ENCODE measurements around the gene VIPR2. TPM values are rescaled to one million over a fixed set of nuclear protein-coding genes. Genes with fewer than 3 reads are reported as not detected.
"Not testable (repeated sequence)": the region's sequence is repeated elsewhere in the genome, so short reads cannot be mapped to it uniquely, and the experiment has no call there.

The VIPR2 gene
- total RNA-seq, 2 experiments from 2014 or later, result 0.42 to 0.50 TPM

DNA sequence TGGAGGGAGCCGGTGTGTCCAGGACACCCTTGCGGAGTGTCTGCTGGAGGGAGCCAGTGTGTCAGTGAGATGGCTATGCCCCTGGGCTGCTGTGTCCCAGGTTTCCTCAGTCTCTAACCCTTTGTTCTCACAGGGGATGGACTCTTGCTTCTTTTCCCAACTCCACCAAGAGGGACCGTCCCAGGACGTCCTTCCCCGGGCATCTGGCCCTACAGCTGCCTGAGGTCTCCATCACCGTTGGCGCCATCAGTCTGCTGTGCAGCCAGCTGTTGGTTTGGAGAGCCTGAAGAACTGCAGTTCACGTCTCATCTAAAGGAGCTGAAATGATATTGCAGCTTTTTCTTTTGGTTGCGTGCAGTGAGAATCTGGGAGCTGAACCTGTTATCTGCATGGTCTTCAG, 136.2 kb downstream of the VIPR2 start:
- ChIA-PET CTCF (interaction anchor here (1.0 kb wide), 1 partner anchor 11 kb away, joined by 3 read pairs; no protein-coding TSS in a partner anchor), POLR2A (no interaction called here)
- Mint-ChIP-seq H3K4me1 (peaks cover 23% of the 10 kb centered on the region), H3K9me3 (ENCODE audit: low read depth) (no peaks in the 10 kb centered on the region), H3K27me3 (peaks cover 13% of the 10 kb centered on the region), H3K4me3 (no peak overlapping the region), H3K36me3 (ENCODE audit: low read depth) (no peaks in the 10 kb centered on the region), H3K27ac (no peak overlapping the region)
- ATAC-seq (no peak), DNase-seq (no peak)
- intact Hi-C loops (cut with DNase I, micrococcal nuclease), result no loop called here

DNA sequence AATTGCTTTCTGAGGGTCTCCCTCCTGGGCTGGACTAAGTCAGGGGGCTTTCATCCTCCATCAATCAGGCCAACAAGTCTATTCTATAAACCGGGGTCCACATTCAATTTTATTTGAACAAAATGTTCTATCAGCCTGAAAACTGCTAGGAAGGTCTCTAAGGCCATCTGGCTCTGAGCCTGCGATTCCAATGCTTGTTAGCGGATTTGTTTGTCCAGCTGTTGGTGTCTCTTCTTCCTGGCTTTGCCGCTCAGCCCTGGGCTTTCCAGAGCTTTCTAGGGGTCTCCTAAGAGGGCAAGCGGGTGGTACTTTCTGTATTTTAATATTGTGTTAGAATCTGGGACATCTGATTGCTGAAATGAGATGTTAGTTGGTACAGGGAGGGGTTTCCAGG, 136.7 kb downstream of the VIPR2 start:
- Mint-ChIP-seq H3K9me3 (ENCODE audit: low read depth) (no peaks in the 10 kb centered on the region), H3K4me3 (no peak overlapping the region)
- POLR2A ChIA-PET, result no interaction called here

DNA sequence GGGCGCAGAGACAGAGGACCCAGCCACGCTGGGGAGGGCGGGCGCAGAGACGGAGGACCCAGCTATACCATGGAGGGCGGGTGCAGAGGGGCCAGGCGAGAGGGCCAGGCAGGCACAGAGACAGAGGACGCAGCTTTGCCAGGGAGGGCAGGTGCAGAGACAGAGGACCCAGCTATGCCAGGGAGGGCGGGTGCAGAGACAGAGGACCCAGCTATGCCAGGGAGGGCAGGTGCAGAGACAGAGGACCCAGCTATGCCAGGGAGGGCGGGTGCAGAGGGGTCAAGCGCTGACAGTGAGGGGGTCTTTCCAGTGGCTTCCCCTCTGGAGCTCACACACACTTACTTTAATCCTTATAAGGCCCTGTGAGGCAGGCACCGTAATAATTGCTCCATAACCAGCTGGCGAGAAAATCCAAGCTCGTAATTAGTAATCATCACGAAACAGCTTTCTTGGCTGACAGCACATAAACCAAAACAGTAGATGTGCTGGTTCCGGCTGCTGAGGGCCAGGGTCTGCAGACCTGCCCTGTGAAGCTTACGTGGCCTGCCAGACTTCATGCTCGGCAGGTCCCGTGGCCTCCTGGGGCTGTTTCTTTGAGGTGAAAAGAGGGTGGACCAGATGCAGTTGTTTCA, 137.2 kb downstream of the VIPR2 start:
- Mint-ChIP-seq H3K4me3 (no peak overlapping the region), H3K36me3 (ENCODE audit: low read depth) (no peaks in the 10 kb centered on the region), H3K27me3 (peaks cover 13% of the 10 kb centered on the region), H3K4me1 (peaks cover 27% of the 10 kb centered on the region), H3K27ac (no peak overlapping the region), H3K9me3 (ENCODE audit: low read depth) (no peaks in the 10 kb centered on the region)
- POLR2A ChIA-PET, result no interaction called here
- CTCF ChIA-PET, result interaction anchor here (1.0 to 1.1 kb wide), 2 partner anchors 12 to 30 kb away, joined by 3 to 7 read pairs; no protein-coding TSS in a partner anchor
- DNase-seq (no peak), ATAC-seq (no peak)
- intact Hi-C loops (cut with DNase I, micrococcal nuclease), result no loop called here

More for the DNA sequence above, 136.7 kb downstream of the VIPR2 start:
- Mint-ChIP-seq H3K36me3 (ENCODE audit: low read depth) (no peaks in the 10 kb centered on the region), H3K27me3 (peaks cover 13% of the 10 kb centered on the region), H3K27ac (no peak overlapping the region), H3K4me1 (peaks cover 27% of the 10 kb centered on the region)
- DNase-seq (no peak), ATAC-seq (no peak)
- CTCF ChIA-PET, result interaction anchor here (1.0 to 1.1 kb wide), 2 partner anchors 12 to 29 kb away, joined by 3 to 7 read pairs; no protein-coding TSS in a partner anchor
- intact Hi-C loops (cut with DNase I, micrococcal nuclease), result no loop called here

DNA sequence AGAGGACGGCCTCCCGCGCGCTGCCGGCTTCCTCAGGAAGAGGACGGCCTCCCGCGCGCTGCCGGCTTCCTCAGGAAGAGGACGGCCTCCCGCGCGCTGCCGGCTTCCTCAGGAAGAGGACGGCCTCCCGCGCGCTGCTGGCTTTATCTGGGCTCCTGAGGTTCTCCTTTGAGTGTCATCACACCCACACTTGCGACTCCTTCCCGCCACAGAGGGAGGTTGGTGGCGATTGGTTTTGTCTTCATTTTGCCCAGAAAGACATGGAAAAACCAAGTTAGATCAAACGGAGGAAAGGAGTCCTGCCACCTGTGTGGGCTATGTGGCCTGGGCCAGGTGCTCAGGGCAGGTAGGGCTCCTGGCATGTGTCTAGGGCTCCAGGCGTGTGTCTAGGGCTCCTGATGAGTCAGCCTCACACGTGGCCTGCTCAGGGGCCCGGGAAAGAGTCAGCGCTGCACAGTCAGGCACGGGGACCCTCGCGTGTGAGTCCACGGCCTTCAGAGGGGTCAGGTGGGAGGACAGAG, 138.0 kb downstream of the VIPR2 start:
- intact Hi-C loops (cut with DNase I, micrococcal nuclease), result no loop called here
- H3K27ac Mint-ChIP-seq, result no peak overlapping the region
- H3K4me3 Mint-ChIP-seq, result no peak overlapping the region
- no peaks in the 10 kb centered on the region for H3K36me3 Mint-ChIP-seq (ENCODE audit: low read depth)
- ATAC-seq (no peak), DNase-seq (no peak)
- peaks cover 22% of the 10 kb centered on the region for H3K4me1 Mint-ChIP-seq
- no peaks in the 10 kb centered on the region for H3K9me3 Mint-ChIP-seq (ENCODE audit: low read depth)
- H3K27me3 Mint-ChIP-seq, result peaks cover 13% of the 10 kb centered on the region
- ChIA-PET POLR2A (no interaction called here), CTCF (no interaction called here)

DNA sequence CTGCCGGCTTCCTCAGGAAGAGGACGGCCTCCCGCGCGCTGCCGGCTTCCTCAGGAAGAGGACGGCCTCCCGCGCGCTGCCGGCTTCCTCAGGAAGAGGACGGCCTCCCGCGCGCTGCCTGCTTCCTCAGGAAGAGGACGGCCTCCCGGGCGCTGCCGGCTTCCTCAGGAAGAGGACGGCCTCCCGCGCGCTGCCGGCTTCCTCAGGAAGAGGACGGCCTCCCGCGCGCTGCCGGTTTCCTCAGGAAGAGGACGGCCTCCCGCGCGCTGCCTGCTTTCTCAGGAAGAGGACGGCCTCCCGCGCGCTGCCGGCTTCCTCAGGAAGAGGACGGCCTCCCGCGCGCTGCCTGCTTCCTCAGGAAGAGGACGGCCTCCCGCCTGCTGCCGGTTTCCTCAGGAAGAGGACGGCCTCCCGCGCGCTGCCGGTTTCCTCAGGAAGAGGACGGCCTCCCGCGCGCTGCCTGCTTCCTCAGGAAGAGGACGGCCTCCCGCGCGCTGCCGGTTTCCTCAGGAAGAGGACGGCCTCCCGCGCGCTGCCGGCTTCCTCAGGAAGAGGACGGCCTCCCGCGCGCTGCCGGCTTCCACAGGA, 138.6 kb downstream of the VIPR2 start:
- intact Hi-C loops (cut with DNase I, micrococcal nuclease); H3K36me3 Mint-ChIP-seq (ENCODE audit: low read depth); CTCF ChIA-PET; DNase-seq; H3K9me3 Mint-ChIP-seq (ENCODE audit: low read depth); ATAC-seq; H3K4me3 Mint-ChIP-seq; H3K27ac Mint-ChIP-seq; POLR2A ChIA-PET: not testable (repeated sequence)
- Mint-ChIP-seq H3K27me3 (peaks cover 13% of the 10 kb centered on the region), H3K4me1 (peaks cover 21% of the 10 kb centered on the region)

DNA sequence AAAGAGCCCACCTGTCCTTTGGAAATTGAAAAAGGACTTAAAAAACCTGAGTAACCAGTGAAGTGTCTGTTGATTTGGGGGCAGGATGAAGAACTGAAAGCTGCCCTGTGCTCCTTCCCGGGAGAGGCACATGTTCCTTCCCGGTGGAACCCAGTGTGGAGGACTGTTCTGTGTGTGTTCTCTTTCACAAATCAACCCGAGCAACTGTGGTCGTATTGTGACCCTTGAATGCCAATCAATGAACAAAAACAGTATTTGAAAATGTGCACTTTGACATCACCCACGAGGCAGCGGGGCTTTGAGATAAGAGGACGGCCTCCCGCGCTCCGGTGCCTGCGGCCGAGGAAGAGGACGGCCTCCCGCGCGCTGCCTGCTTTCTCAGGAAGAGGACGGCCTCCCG, 139.0 kb downstream of the VIPR2 start:
- Mint-ChIP-seq H3K9me3 (ENCODE audit: low read depth) (no peaks in the 10 kb centered on the region), H3K36me3 (ENCODE audit: low read depth) (no peaks in the 10 kb centered on the region), H3K27me3 (peaks cover 13% of the 10 kb centered on the region), H3K27ac (no peak overlapping the region), H3K4me1 (peaks cover 21% of the 10 kb centered on the region), H3K4me3 (no peak overlapping the region)
- intact Hi-C loops (cut with DNase I, micrococcal nuclease), result loop anchor here in 1 of 2 experiments (2.0 kb wide), 1 partner anchor 13 kb away; no protein-coding TSS in a partner anchor
- ChIA-PET POLR2A (no interaction called here), CTCF (interaction anchor here (0.9 kb wide), 1 partner anchor 29 kb away, joined by 3 read pairs; no protein-coding TSS in a partner anchor)
- no peak for DNase-seq
- ATAC-seq, result no peak

DNA sequence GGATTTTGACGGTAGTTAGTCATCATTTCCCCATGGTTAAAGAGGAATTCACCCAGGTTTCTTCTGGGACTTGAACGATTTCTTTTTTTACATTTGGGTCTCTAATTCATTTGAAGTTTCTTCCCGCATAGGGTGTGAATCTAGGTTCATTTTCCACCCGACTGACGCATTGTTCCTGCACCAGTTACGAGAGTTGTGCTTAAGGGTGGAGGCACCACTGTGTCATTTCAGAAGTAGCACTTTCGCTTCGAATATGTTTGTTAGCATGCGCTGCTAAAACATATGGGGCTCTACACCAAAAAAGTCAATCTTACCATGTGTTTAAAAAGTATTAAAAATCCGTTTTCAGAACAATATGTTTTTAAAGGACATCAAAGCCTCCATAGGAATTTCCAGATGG, 140.3 kb downstream of the VIPR2 start:
- peak overlapping the region; percentile 82 for H3K27ac Mint-ChIP-seq
- H3K4me1 Mint-ChIP-seq, result peaks cover 21% of the 10 kb centered on the region
- H3K27me3 Mint-ChIP-seq, result peaks cover 15% of the 10 kb centered on the region
- CTCF ChIA-PET, result no interaction called here
- no peaks in the 10 kb centered on the region for H3K36me3 Mint-ChIP-seq (ENCODE audit: low read depth)
- POLR2A ChIA-PET, result no interaction called here
- intact Hi-C loops (cut with DNase I, micrococcal nuclease), result loop anchor here (1.0 to 2.0 kb wide), 3 partner anchors 13 to 348 kb away; no protein-coding TSS in a partner anchor
- no peaks in the 10 kb centered on the region for H3K9me3 Mint-ChIP-seq (ENCODE audit: low read depth)
- no peak overlapping the region for H3K4me3 Mint-ChIP-seq
- DNase-seq (peak; percentile 76), ATAC-seq (peak; percentile 97)

DNA sequence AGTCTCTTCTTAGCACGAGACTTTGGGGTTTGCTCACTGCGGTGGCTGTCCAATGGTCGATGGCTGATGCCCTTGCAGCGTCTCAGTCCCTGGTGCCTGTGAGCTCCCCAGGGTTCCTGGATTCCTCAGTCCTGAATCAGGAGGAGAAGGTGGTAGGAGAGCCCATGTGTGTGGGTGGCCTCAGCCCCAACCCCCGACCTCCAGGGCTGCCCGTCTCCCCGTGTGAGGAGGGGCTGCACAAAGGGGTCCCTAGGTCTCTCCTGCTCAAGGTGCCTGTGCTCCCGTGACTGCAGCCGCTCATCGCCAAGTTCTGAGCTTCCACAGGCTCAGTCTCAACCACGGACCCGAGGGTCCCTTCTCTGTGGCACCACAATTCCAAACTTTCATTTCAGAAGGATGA, 142.9 kb downstream of the VIPR2 start:
- no peak overlapping the region for H3K4me3 Mint-ChIP-seq
- no peaks in the 10 kb centered on the region for H3K36me3 Mint-ChIP-seq (ENCODE audit: low read depth)
- H3K27me3 Mint-ChIP-seq, result peaks cover 12% of the 10 kb centered on the region
- ATAC-seq, result no peak
- H3K27ac Mint-ChIP-seq, result no peak overlapping the region
- peaks cover 21% of the 10 kb centered on the region for H3K4me1 Mint-ChIP-seq
- no peak for DNase-seq
- POLR2A ChIA-PET, result no interaction called here
- H3K9me3 Mint-ChIP-seq (ENCODE audit: low read depth), result no peaks in the 10 kb centered on the region
- intact Hi-C loops (cut with DNase I, micrococcal nuclease), result no loop called here
- CTCF ChIA-PET, result interaction anchor here (0.6 to 0.8 kb wide), 2 partner anchors 8 to 25 kb away, joined by 3 read pairs; no protein-coding TSS in a partner anchor

DNA sequence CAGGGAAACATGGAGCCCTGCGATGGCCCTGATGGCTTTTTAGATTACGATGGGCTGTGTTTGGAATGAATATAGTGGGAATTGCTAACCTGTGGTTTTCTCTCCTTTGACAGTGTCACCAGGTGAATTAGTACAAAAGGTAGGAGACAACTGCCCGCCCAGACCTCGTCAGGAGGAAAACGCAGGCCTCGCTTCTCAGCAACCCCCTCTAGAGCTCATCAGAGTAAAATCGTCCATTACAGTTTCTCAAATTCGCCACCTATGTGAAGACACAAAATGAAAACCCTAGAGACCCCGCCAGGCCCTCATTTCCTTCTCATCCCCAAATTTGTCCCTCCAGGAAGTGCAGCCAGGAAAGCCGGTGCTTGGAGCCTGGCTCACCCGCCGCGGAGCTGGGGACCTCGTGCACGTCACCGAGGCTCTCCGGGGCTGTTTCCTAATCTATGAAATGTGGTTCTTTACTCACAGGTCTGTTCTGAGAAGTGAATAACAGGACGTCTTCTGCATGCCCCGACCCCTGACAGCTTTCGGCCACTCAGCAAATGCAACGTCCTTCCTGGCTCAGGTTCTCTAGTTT, 143.7 kb downstream of the VIPR2 start:
- intact Hi-C loops (cut with DNase I, micrococcal nuclease), result no loop called here
- no peak for DNase-seq
- Mint-ChIP-seq H3K27ac (no peak overlapping the region), H3K9me3 (ENCODE audit: low read depth) (no peaks in the 10 kb centered on the region), H3K27me3 (peaks cover 12% of the 10 kb centered on the region), H3K4me1 (peaks cover 19% of the 10 kb centered on the region), H3K4me3 (no peak overlapping the region), H3K36me3 (ENCODE audit: low read depth) (no peaks in the 10 kb centered on the region)
- no peak for ATAC-seq
- ChIA-PET POLR2A (no interaction called here), CTCF (interaction anchor here (0.6 to 0.8 kb wide), 2 partner anchors 9 to 26 kb away, joined by 3 read pairs; no protein-coding TSS in a partner anchor)

DNA sequence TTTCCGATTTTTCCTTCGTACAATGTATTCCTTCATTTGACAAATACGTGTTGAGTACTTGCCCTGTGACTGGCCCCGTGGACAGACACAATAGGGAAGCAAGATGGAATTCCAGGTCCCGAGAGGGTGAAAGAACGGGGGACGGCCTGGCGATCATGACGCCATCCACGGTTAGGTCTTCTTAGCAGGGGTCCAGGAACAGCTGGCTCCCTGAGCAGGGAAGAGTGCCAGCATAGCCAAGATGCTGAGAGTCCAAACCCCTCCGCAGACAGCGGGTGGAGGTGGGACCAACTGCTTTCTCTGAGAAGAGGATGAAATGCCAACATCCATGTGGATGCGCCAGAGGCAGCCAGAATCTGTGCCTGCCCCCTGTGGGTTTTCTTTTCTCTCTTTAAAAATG, 144.6 kb downstream of the VIPR2 start:
- no peaks in the 10 kb centered on the region for H3K9me3 Mint-ChIP-seq (ENCODE audit: low read depth)
- no peak overlapping the region for H3K4me3 Mint-ChIP-seq
- ATAC-seq (no peak), DNase-seq (no peak)
- no peaks in the 10 kb centered on the region for H3K36me3 Mint-ChIP-seq (ENCODE audit: low read depth)
- intact Hi-C loops (cut with DNase I, micrococcal nuclease), result no loop called here
- H3K27ac Mint-ChIP-seq, result no peak overlapping the region
- ChIA-PET POLR2A (no interaction called here), CTCF (no interaction called here)
- H3K4me1 Mint-ChIP-seq, result peaks cover 19% of the 10 kb centered on the region
- H3K27me3 Mint-ChIP-seq, result peaks cover 16% of the 10 kb centered on the region

DNA sequence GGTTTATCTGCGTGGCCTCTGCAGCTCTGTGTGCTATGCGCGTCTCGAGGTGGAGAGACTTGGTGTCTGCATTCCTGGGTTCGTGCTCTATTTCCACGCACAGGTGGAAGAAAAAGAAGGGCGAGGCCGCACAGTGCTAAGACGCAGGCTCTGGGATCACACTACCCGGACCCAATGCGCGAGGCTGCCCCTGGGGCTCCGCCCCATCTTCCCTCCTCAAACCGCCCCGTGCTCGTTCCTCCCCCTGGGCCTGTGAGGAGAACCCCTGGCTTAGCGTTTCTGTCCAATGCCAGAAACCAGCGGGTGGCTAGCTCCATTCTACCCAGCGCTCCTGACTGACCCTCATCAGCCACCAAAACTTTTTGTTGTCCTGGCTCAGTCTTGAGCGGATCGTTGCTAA, 145.2 kb downstream of the VIPR2 start:
- POLR2A ChIA-PET, result no interaction called here

DNA sequence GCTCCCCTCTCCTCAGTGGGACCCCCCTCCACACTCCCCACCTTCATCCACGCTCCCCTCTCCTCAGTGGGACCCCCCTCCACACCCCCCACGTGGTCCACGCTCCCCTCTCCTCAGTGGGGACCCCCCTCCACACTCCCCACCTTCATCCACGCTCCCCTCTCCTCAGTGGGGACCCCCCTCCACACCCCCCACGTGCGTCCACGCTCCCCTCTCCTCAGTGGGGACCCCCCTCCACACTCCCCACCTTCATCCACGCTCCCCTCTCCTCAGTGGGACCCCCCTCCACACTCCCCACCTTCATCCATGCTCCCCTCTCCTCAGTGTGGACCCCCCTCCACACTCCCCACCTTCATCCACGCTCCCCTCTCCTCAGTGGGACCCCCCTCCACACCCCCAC, 146.4 kb downstream of the VIPR2 start:
- POLR2A ChIA-PET; H3K4me1 Mint-ChIP-seq; ATAC-seq; intact Hi-C loops (cut with DNase I, micrococcal nuclease); H3K36me3 Mint-ChIP-seq (ENCODE audit: low read depth); DNase-seq; H3K27ac Mint-ChIP-seq; CTCF ChIA-PET; H3K4me3 Mint-ChIP-seq; H3K9me3 Mint-ChIP-seq (ENCODE audit: low read depth): not testable (repeated sequence)
- H3K27me3 Mint-ChIP-seq, result peaks cover 25% of the 10 kb centered on the region

More for the DNA sequence above, 145.2 kb downstream of the VIPR2 start:
- H3K4me3 Mint-ChIP-seq, result no peak overlapping the region
- no peaks in the 10 kb centered on the region for H3K36me3 Mint-ChIP-seq (ENCODE audit: low read depth)
- CTCF ChIA-PET, result no interaction called here
- DNase-seq (no peak), ATAC-seq (no peak)
- H3K27me3 Mint-ChIP-seq, result peaks cover 20% of the 10 kb centered on the region
- intact Hi-C loops (cut with DNase I, micrococcal nuclease), result no loop called here
- peaks cover 4% of the 10 kb centered on the region for H3K9me3 Mint-ChIP-seq (ENCODE audit: low read depth)
- H3K4me1 Mint-ChIP-seq, result peaks cover 15% of the 10 kb centered on the region
- H3K27ac Mint-ChIP-seq, result no peak overlapping the region

Data from activated CD4-positive, alpha-beta T cell treated with anti-CD3 and anti-CD28 coated beads for 36 hours (primary cell).